ENCODE data around the gene CCDC122.

Gene CCDC122

DNA sequence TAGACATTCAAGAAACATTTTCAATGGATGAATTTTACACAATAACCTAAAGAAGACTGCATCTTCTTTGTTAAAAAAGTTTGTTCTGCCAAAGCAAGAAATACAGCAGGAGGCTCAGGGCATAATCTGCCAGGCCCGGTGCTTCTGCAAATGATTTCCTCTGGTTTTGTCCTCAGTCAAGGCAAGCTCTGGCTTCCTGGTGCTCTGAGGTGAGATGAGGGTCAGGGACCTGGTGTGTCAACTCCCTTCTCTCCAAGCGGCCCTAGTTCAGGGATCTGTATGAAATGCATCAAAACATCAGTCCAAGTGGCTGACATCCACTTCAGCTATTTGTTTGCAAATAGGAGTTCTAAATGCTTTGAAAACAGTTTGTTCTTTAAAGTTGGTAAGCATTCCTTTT is 31.7 kb upstream of the CCDC122 start:
- no peak overlapping the region for H2BK120ac ChIP-seq (ENCODE audit: low read depth, low read length)
- H3K27ac ChIP-seq (replicated peaks; ENCODE audit: low read length): no peak overlapping the region
- H3K18ac ChIP-seq (ENCODE audit: low read length): no peak overlapping the region
- H3K27me3 ChIP-seq (ENCODE audit: control insufficient read depth in 3 of 3, insufficient read depth in 3 of 3, low read depth in 1 of 3, low read length in 3 of 3): peaks cover 0 to 2% (median 0%) of the 10 kb centered on the region in 3 experiments
- no peak overlapping the region for H3K4me2 ChIP-seq (ENCODE audit: insufficient read depth, low read length, poor library complexity, severe bottlenecking)
- no peak overlapping the region for H2BK5ac ChIP-seq (ENCODE audit: low read length)
- no peak for DNase-seq (ENCODE audit: low spot score)
- H4K8ac ChIP-seq (ENCODE audit: low read depth, low read length): no peak overlapping the region
- H3K4ac ChIP-seq (ENCODE audit: low read length): no peak overlapping the region
- H3K36me3 ChIP-seq (replicated peaks in 1 of 2; ENCODE audit: control insufficient read depth in 2 of 2, insufficient read depth in 2 of 2, low read length in 2 of 2): no peaks in the 10 kb centered on the region
- no peak overlapping the region for H2BK12ac ChIP-seq (ENCODE audit: low read length)
- H3K4me3 ChIP-seq (ENCODE audit: low read length in 2 of 2): no peak overlapping the region
- no peak overlapping the region for H2AK5ac ChIP-seq (ENCODE audit: low read depth, low read length)
- no CpG with 5 or more reads among the region's 2 CpGs for WGBS, 2 donors (ENCODE audit: extremely low coverage in 2 of 2, insufficient read length in 2 of 2, insufficient replicate concordance in 1 of 2)
- H3K14ac ChIP-seq (ENCODE audit: low read length): no peak overlapping the region
- no peak overlapping the region for H4K91ac ChIP-seq (ENCODE audit: low read depth, low read length, poor library complexity)
- no peak overlapping the region for H2BK15ac ChIP-seq (ENCODE audit: low read length)
- no peak overlapping the region for H3K9ac ChIP-seq (ENCODE audit: low read depth, low read length, poor library complexity)
- H3K4me1 ChIP-seq (ENCODE audit: control insufficient read depth in 2 of 2, insufficient read depth in 1 of 2, low read depth in 1 of 2, low read length in 2 of 2): peaks cover 0 to 2% of the 10 kb centered on the region in 2 donors
- peak overlapping the region; percentile 34 for H2AFZ ChIP-seq (ENCODE audit: low read length)
- no peaks in the 10 kb centered on the region for H3K9me3 ChIP-seq (replicated peaks in 1 of 2; ENCODE audit: control insufficient read depth in 2 of 2, insufficient read depth in 1 of 2, low read depth in 1 of 2, low read length in 2 of 2)
- H3K79me1 ChIP-seq (ENCODE audit: low read depth, low read length): no peaks in the 10 kb centered on the region
- H3K23ac ChIP-seq (ENCODE audit: low read depth, low read length, poor library complexity): no peak overlapping the region

DNA sequence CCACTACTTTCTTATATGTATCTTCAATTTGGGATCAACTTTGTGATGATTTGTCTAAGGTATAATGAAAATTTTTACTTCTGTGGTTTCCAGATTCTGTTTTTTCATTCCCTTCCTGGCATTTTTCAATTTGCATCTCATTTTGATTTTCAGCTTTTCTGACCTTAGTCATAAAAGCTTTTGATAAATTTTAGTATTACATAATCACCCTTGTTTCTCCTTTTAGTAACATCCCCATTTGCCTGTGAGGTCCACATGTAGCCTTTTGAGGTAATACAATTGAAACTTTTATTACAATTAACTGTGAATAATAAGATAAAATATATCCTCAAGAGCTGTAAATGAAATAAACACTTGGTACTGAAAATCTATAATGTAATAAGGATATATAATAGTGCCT is 31.3 kb upstream of the CCDC122 start:
- Histone ChIP-seq H2BK5ac (ENCODE audit: low read length) (no peak overlapping the region), H3K79me1 (ENCODE audit: low read depth, low read length) (no peaks in the 10 kb centered on the region), H3K4ac (ENCODE audit: low read length) (no peak overlapping the region), H3K14ac (ENCODE audit: low read length) (no peak overlapping the region), H2BK15ac (ENCODE audit: low read length) (no peak overlapping the region), H4K91ac (ENCODE audit: low read depth, low read length, poor library complexity) (no peak overlapping the region), H3K23ac (ENCODE audit: low read depth, low read length, poor library complexity) (no peak overlapping the region), H2BK12ac (ENCODE audit: low read length) (no peak overlapping the region), H3K4me3 (ENCODE audit: low read length in 2 of 2) (no peak overlapping the region), H3K9ac (ENCODE audit: low read depth, low read length, poor library complexity) (no peak overlapping the region), H3K9me3 (replicated peaks in 1 of 2; ENCODE audit: control insufficient read depth in 2 of 2, insufficient read depth in 1 of 2, low read depth in 1 of 2, low read length in 2 of 2) (no peaks in the 10 kb centered on the region), H3K4me1 (ENCODE audit: control insufficient read depth in 2 of 2, insufficient read depth in 1 of 2, low read depth in 1 of 2, low read length in 2 of 2) (peaks cover 0 to 2% of the 10 kb centered on the region in 2 donors), H3K27me3 (ENCODE audit: control insufficient read depth in 3 of 3, insufficient read depth in 3 of 3, low read depth in 1 of 3, low read length in 3 of 3) (peaks cover 0 to 2% (median 0%) of the 10 kb centered on the region in 3 experiments), H2AK5ac (ENCODE audit: low read depth, low read length) (no peak overlapping the region), H3K4me2 (ENCODE audit: insufficient read depth, low read length, poor library complexity, severe bottlenecking) (no peak overlapping the region), H3K18ac (ENCODE audit: low read length) (no peak overlapping the region), H3K27ac (replicated peaks; ENCODE audit: low read length) (no peak overlapping the region), H4K8ac (ENCODE audit: low read depth, low read length) (no peak overlapping the region), H2BK120ac (ENCODE audit: low read depth, low read length) (no peak overlapping the region), H3K36me3 (replicated peaks in 1 of 2; ENCODE audit: control insufficient read depth in 2 of 2, insufficient read depth in 2 of 2, low read length in 2 of 2) (no peaks in the 10 kb centered on the region), H2AFZ (ENCODE audit: low read length) (no peak overlapping the region)
- DNase-seq (ENCODE audit: low spot score): no peak

DNA sequence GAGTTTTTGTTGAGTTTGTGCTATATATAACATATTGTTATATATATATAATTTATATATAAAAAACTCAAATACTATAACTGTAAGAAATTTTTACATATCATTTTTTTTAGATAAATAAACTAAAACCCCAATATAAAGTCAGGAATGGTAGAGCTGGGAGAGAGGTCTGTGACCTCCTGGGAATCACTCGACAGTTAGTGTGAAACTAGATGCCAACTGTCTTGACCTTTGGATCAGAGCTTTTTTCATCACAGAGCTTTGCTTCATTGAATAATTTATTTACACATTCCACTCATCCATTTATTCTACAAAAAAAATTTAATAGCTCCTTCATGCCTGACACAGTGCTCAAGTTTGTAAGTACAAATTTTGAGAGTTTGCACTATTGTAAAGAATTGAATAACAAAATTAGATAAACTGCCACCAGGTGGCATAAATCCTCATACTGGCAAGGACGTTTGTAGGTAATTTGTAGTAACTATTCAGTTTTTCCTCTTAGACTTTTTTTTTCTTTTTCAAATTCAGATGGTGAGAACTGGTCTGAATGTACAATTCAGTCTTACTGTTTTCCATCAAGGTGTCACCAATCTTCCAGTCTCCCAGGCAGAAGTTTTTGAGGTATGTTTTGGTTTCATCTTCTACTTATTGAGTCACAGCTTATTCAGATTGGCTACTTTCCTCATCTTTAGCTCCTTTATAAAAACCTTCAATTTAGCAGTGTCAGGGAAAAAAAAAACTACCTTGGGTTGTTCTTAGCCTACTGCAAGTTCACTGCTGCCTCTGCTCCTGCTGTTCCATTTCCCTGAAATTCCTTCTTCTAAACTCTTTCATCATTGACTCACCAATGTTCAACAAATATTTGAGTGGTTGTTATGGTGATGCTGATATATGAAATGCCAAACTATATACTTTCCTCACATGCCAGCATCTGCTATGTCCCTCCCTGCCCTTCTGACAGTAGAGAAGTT is 28.9 kb upstream of the CCDC122 start:
- no peaks in the 10 kb centered on the region for H3K9me3 ChIP-seq (replicated peaks in 1 of 2; ENCODE audit: control insufficient read depth in 2 of 2, insufficient read depth in 1 of 2, low read depth in 1 of 2, low read length in 2 of 2)
- H3K4me3 ChIP-seq (ENCODE audit: low read length in 2 of 2): no peak overlapping the region
- no peaks in the 10 kb centered on the region for H3K27me3 ChIP-seq (ENCODE audit: control insufficient read depth in 3 of 3, insufficient read depth in 3 of 3, low read depth in 1 of 3, low read length in 3 of 3)
- peaks cover 0 to 2% of the 10 kb centered on the region in 2 donors for H3K4me1 ChIP-seq (ENCODE audit: control insufficient read depth in 2 of 2, insufficient read depth in 1 of 2, low read depth in 1 of 2, low read length in 2 of 2)
- no peak overlapping the region for H3K23ac ChIP-seq (ENCODE audit: low read depth, low read length, poor library complexity)
- H4K91ac ChIP-seq (ENCODE audit: low read depth, low read length, poor library complexity): no peak overlapping the region
- no peak overlapping the region for H4K8ac ChIP-seq (ENCODE audit: low read depth, low read length)
- peak; percentile 12 for DNase-seq (ENCODE audit: low spot score)
- no peak overlapping the region for H3K9ac ChIP-seq (ENCODE audit: low read depth, low read length, poor library complexity)
- no peak overlapping the region for H2BK120ac ChIP-seq (ENCODE audit: low read depth, low read length)
- no peak overlapping the region for H2AK5ac ChIP-seq (ENCODE audit: low read depth, low read length)
- no CpG with 5 or more reads among the region's 2 CpGs for WGBS, 2 donors (ENCODE audit: extremely low coverage in 2 of 2, insufficient read length in 2 of 2, insufficient replicate concordance in 1 of 2)
- H3K27ac ChIP-seq (replicated peaks; ENCODE audit: low read length): no peak overlapping the region
- no peak overlapping the region for H3K14ac ChIP-seq (ENCODE audit: low read length)
- no peaks in the 10 kb centered on the region for H3K79me1 ChIP-seq (ENCODE audit: low read depth, low read length)
- H2AFZ ChIP-seq (ENCODE audit: low read length): no peak overlapping the region
- H2BK5ac ChIP-seq (ENCODE audit: low read length): no peak overlapping the region
- H2BK15ac ChIP-seq (ENCODE audit: low read length): no peak overlapping the region
- H2BK12ac ChIP-seq (ENCODE audit: low read length): no peak overlapping the region
- H3K18ac ChIP-seq (ENCODE audit: low read length): no peak overlapping the region
- H3K4me2 ChIP-seq (ENCODE audit: insufficient read depth, low read length, poor library complexity, severe bottlenecking): no peak overlapping the region
- H3K36me3 ChIP-seq (replicated peaks in 1 of 2; ENCODE audit: control insufficient read depth in 2 of 2, insufficient read depth in 2 of 2, low read length in 2 of 2): no peaks in the 10 kb centered on the region
- H3K4ac ChIP-seq (ENCODE audit: low read length): no peak overlapping the region

DNA sequence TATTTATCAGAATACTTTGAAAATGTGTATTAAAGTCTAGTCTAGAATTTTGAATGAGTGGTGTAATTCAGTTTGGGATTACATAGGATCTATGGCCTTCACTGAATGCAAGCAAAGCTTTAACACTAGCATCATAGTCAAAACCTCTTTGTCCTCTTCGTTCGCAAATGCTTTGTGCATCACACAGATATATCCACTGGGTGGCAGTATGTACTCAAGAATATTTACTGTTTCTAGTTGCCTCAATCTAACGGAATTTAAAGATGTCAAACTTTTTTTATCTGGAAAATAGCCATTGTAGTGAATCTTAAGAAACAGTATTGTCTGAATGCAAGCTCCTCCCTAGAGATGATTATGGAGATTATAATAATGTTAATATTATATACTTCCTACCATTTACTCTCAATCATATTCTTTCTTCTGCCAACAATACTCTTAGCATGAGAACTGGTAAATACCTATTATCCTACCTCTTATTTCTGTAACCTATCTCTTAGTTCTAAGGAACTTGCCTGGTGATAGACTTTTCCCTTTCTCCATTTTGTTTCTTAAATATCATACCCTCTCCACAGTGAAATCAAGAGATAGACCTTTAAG is 26.0 kb upstream of the CCDC122 start:
- Histone ChIP-seq H3K14ac (ENCODE audit: low read length) (no peak overlapping the region), H3K9me3 (replicated peaks in 1 of 2; ENCODE audit: control insufficient read depth in 2 of 2, insufficient read depth in 1 of 2, low read depth in 1 of 2, low read length in 2 of 2) (no peaks in the 10 kb centered on the region), H3K23ac (ENCODE audit: low read depth, low read length, poor library complexity) (no peak overlapping the region), H2BK120ac (ENCODE audit: low read depth, low read length) (no peak overlapping the region), H3K18ac (ENCODE audit: low read length) (no peak overlapping the region), H3K4me2 (ENCODE audit: insufficient read depth, low read length, poor library complexity, severe bottlenecking) (no peak overlapping the region), H3K27ac (replicated peaks; ENCODE audit: low read length) (no peak overlapping the region), H2BK12ac (ENCODE audit: low read length) (no peak overlapping the region), H3K36me3 (replicated peaks in 1 of 2; ENCODE audit: control insufficient read depth in 2 of 2, insufficient read depth in 2 of 2, low read length in 2 of 2) (no peaks in the 10 kb centered on the region), H4K91ac (ENCODE audit: low read depth, low read length, poor library complexity) (no peak overlapping the region), H3K27me3 (ENCODE audit: control insufficient read depth in 3 of 3, insufficient read depth in 3 of 3, low read depth in 1 of 3, low read length in 3 of 3) (no peaks in the 10 kb centered on the region), H4K8ac (ENCODE audit: low read depth, low read length) (no peak overlapping the region), H3K4me1 (ENCODE audit: control insufficient read depth in 2 of 2, insufficient read depth in 1 of 2, low read depth in 1 of 2, low read length in 2 of 2) (no peaks in the 10 kb centered on the region), H2AK5ac (ENCODE audit: low read depth, low read length) (no peak overlapping the region), H3K4ac (ENCODE audit: low read length) (no peak overlapping the region), H2BK15ac (ENCODE audit: low read length) (no peak overlapping the region), H2AFZ (ENCODE audit: low read length) (no peak overlapping the region), H3K4me3 (ENCODE audit: low read length in 2 of 2) (no peak overlapping the region), H2BK5ac (ENCODE audit: low read length) (no peak overlapping the region), H3K79me1 (ENCODE audit: low read depth, low read length) (no peaks in the 10 kb centered on the region), H3K9ac (ENCODE audit: low read depth, low read length, poor library complexity) (no peak overlapping the region)
- peak; percentile 54 for DNase-seq (ENCODE audit: low spot score)
- no CpG with 5 or more reads among the region's 3 CpGs for WGBS, 2 donors (ENCODE audit: extremely low coverage in 2 of 2, insufficient read length in 2 of 2, insufficient replicate concordance in 1 of 2)

All from neuronal stem cell (in vitro differentiated cells).